Measurements from ENCODE around the gene HGS. TPM values are rescaled to one million over a fixed set of nuclear protein-coding genes. Genes with fewer than 3 reads are reported as not detected.

Gene HGS
- total and polyA plus RNA-seq, 7 donors: 38.6 to 158 (median 63.3) TPM

DNA sequence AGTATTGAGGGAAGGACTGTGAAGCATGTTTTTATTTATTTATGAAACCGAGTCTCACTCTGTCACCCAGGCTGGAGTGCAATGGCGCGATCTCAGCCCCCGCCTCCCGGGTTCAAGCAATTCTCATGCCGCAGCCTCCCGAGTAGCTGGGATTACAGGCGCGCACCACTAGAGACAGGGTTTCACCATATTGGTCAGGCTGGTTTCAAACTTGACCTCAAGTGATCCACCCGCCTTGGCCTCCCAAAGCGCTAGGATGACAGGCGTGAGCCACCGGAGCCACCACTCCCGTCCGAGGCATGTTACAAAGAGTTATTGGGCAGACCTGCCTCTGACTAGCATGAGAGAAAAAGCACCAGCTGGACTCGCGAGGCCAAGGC, 22.4 kb downstream of the HGS start:
- 90 to 95% (median 92%) methylated on average over 17 of the region's 17 CpGs for WGBS, 3 donors
- Histone ChIP-seq H3K27me3 (ENCODE audit: insufficient read depth in 3 of 3, low read length in 2 of 3) (no peaks in the 10 kb centered on the region), H3K4me3 (no peak overlapping the region), H3K36me3 (ENCODE audit: insufficient read depth in 1 of 2, low read depth in 1 of 2) (peaks cover 4 to 46% of the 10 kb centered on the region in 2 donors), H3K27ac (no peak overlapping the region), H3K9me3 (no peaks in the 10 kb centered on the region), H3K4me1 (peaks cover 30% of the 10 kb centered on the region)
- ATAC-seq: no peak
- no peak for DNase-seq
- intact Hi-C loops (cut with DNase I): no loop called here
- TF ChIP-seq, protein P1, sequence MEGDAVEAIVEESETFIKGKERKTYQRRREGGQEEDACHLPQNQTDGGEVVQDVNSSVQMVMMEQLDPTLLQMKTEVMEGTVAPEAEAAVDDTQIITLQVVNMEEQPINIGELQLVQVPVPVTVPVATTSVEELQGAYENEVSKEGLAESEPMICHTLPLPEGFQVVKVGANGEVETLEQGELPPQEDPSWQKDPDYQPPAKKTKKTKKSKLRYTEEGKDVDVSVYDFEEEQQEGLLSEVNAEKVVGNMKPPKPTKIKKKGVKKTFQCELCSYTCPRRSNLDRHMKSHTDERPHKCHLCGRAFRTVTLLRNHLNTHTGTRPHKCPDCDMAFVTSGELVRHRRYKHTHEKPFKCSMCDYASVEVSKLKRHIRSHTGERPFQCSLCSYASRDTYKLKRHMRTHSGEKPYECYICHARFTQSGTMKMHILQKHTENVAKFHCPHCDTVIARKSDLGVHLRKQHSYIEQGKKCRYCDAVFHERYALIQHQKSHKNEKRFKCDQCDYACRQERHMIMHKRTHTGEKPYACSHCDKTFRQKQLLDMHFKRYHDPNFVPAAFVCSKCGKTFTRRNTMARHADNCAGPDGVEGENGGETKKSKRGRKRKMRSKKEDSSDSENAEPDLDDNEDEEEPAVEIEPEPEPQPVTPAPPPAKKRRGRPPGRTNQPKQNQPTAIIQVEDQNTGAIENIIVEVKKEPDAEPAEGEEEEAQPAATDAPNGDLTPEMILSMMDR (IDR thresholded peaks at IDR 0.05): no peak

DNA sequence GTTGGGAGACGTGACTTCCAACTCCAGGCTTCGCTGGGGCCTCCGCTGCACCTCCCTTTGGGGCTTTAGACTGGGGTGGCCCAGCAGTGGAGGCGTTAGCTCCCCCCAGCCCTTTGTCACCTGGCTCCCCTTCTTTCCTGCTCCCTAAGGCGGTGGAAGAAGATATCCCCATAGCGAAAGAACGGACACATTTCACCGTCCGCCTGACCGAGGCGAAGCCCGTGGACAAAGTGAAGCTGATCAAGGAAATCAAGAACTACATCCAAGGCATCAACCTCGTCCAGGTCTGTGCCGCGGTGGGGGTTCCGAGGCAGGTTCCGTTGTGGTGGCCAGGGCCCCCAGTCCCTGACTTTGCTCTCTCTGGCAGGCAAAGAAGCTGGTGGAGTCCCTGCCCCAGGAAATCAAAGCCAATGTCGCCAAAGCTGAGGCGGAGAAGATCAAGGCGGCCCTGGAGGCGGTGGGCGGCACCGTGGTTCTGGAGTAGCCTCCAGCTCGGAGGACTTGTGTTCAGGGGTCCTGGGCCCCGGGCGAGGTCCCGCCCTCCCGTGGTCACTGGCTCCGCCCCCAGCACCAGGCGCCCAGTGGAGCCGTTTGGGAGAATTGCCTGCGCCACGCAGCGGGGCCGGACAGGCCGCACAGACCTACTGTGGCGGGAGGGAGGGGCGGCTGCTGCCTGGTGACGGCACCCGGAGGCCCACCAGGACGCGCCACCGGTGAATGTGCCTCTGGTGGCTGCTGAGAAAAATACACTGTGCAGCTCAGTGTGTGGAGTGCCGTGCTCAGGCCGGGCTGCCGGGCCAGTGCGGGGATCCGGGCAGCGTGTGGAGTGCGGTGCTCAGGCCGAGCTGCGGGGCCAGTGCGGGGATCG, 23.2 kb downstream of the HGS start:
- WGBS, 3 donors: 88 to 91% (median 89%) methylated on average over 49 to 54 of the region's 54 CpGs
- peak in 1 of 2 donors; percentile 12 for DNase-seq
- ATAC-seq: no peak
- H3K4me3 ChIP-seq: no peak overlapping the region
- H3K36me3 ChIP-seq (ENCODE audit: insufficient read depth in 1 of 2, low read depth in 1 of 2): peaks cover 0 to 40% of the 10 kb centered on the region in 2 donors
- H3K27ac ChIP-seq: no peak overlapping the region
- no peaks in the 10 kb centered on the region for H3K27me3 ChIP-seq (ENCODE audit: insufficient read depth in 3 of 3, low read length in 2 of 3)
- H3K9me3 ChIP-seq: no peaks in the 10 kb centered on the region
- peaks cover 25% of the 10 kb centered on the region for H3K4me1 ChIP-seq
- intact Hi-C loops (cut with DNase I): no loop called here
- TF ChIP-seq, protein P1 (IDR thresholded peaks at IDR 0.05): no peak

GRCh38 chr17:81707725-81708646, 24.2 kb downstream of the HGS start:
- Histone ChIP-seq H3K27me3 (ENCODE audit: insufficient read depth in 3 of 3, low read length in 2 of 3) (no peaks in the 10 kb centered on the region), H3K36me3 (ENCODE audit: insufficient read depth in 1 of 2, low read depth in 1 of 2) (peaks cover 0 to 40% of the 10 kb centered on the region in 2 donors), H3K4me3 (no peak overlapping the region), H3K4me1 (peaks cover 25% of the 10 kb centered on the region), H3K9me3 (no peaks in the 10 kb centered on the region), H3K27ac (no peak overlapping the region)
- DNase-seq: peak in 1 of 2 donors; percentile 8
- ATAC-seq: no peak
- TF ChIP-seq, protein P1 (IDR thresholded peaks at IDR 0.05): no peak
- intact Hi-C loops (cut with DNase I): no loop called here
- 65 to 73% (median 67%) methylated on average over 25 of the region's 25 CpGs for WGBS, 3 donors

DNA sequence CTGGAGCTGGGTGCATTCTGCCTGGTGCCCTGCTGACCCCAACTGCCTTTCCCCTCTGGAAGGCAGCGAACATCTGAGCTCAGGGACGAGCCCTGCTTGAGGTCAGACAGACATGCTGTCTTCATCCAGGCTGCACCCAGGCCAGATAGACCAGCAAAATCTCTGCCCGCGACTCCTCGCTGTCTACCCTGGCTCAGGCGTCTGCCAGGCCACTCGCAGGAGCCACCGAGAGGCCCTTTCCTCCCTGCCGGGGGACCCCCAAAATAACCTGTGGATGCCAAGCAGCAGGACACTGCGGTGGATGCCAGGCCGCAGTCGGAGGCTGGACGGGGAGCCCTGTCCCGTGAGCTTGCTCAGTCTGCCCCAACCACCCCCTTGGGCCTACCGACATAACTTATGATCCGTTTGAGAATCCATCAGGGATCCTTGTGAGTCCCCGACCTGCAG, 25.0 kb downstream of the HGS start:
- H3K4me3 ChIP-seq: no peak overlapping the region
- peaks cover 0 to 40% of the 10 kb centered on the region in 2 donors for H3K36me3 ChIP-seq (ENCODE audit: insufficient read depth in 1 of 2, low read depth in 1 of 2)
- DNase-seq: no peak
- intact Hi-C loops (cut with DNase I): no loop called here
- H3K9me3 ChIP-seq: no peaks in the 10 kb centered on the region
- no peak overlapping the region for H3K27ac ChIP-seq
- ATAC-seq: no peak
- WGBS, 3 donors: 64 to 78% (median 67%) methylated on average over 17 of the region's 17 CpGs
- no peaks in the 10 kb centered on the region for H3K27me3 ChIP-seq (ENCODE audit: insufficient read depth in 3 of 3, low read length in 2 of 3)
- peaks cover 33% of the 10 kb centered on the region for H3K4me1 ChIP-seq
- TF ChIP-seq, protein P1 (IDR thresholded peaks at IDR 0.05): no peak

Measured in psoas muscle (tissue), 8 donors.